Astrocyte of the cerebellum (primary cell): ENCODE data around the gene IFITM1.

Source experiments
- DNase-seq: peaks from one replicate; pipeline ENCODE4 v3.0.0-alpha.2; 2011; ENCODE audit warnings: low read depth
- H3K4me3 ChIP-seq: 2 replicates; pipeline ENCODE4 v1.5.1; 2011; ENCODE audit warnings: mild to moderate bottlenecking, low read depth, low read length, moderate library complexity
- in situ Hi-C: cut with HindIII; loops from 2 replicates; pipeline ENCODE4 v1.10.0; 2017; ENCODE audit warnings: low sequenced_read_pairs
- TF ChIP-seq, protein P1 (sequence below): IDR thresholded peaks from 2 replicates; pipeline ENCODE4 v1.5.1; 2012; ENCODE audit warnings: low read length, low read depth, moderate library complexity, mild to moderate bottlenecking; ENCODE audit errors: missing control alignments

The IFITM1 gene

GRCh38 chr11:292211-293121 lies 21.4 kb upstream of the IFITM1 start:
- in situ Hi-C loops: no loop called here
- no peak overlapping the region for H3K4me3 ChIP-seq
- DNase-seq: no peak
- TF ChIP-seq, protein P1, sequence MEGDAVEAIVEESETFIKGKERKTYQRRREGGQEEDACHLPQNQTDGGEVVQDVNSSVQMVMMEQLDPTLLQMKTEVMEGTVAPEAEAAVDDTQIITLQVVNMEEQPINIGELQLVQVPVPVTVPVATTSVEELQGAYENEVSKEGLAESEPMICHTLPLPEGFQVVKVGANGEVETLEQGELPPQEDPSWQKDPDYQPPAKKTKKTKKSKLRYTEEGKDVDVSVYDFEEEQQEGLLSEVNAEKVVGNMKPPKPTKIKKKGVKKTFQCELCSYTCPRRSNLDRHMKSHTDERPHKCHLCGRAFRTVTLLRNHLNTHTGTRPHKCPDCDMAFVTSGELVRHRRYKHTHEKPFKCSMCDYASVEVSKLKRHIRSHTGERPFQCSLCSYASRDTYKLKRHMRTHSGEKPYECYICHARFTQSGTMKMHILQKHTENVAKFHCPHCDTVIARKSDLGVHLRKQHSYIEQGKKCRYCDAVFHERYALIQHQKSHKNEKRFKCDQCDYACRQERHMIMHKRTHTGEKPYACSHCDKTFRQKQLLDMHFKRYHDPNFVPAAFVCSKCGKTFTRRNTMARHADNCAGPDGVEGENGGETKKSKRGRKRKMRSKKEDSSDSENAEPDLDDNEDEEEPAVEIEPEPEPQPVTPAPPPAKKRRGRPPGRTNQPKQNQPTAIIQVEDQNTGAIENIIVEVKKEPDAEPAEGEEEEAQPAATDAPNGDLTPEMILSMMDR: no peak

DNA sequence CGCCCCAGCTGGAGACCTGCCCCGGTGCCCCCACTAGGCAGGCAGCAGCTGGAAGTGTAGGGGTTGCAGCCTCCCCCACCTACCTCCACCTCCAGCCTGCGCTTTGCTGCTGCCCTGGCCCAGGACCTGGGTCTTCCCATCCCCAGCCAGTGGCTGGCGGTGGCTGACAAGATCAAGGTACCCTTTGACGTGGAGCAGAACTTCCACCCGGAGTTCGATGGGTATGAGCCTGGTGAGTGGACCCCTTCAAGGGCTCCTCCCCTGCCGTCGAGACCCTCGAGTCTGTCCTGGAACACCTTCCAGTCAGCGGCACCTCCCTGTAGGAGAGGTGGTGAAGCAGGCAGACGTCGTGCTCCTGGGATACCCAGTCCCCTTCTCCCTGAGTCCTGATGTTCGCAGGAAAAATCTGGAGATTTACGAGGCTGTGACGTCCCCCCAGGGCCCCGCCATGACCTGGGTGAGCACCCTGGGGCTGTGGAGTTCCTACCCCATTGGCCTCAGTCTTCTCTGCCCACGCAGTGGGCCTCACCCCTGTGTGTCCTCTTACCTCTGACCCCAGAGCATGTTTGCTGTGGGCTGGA lies 20.5 kb upstream of the IFITM1 start:
- DNase-seq: no peak
- in situ Hi-C loops: no loop called here
- TF ChIP-seq, protein P1: no peak
- H3K4me3 ChIP-seq: no peak overlapping the region

- TF ChIP-seq, protein P1: no peak
- no peak for DNase-seq
- H3K4me3 ChIP-seq: no peak overlapping the region
- in situ Hi-C loops: no loop called here
Observed at GRCh38 chr11:293852-294661, 19.8 kb upstream of the IFITM1 start.

- in situ Hi-C loops: no loop called here
- no peak for DNase-seq
- TF ChIP-seq, protein P1: no peak
- H3K4me3 ChIP-seq: no peak overlapping the region
Observed at GRCh38 chr11:294780-295179, 19.1 kb upstream of the IFITM1 start.

- TF ChIP-seq, protein P1: no peak
- H3K4me3 ChIP-seq: no peak overlapping the region
- no peak for DNase-seq
- in situ Hi-C loops: no loop called here
Observed at GRCh38 chr11:295351-296170, 18.3 kb upstream of the IFITM1 start.
